Fibroblast of lung (primary cell): ENCODE data around the gene CCNO.

Source experiments
- EZH2 ChIP-seq: IDR thresholded peaks from 2 replicates; pipeline ENCODE4 v1.5.1; 2012; ENCODE audit warnings: low read length, control low read depth, mild to moderate bottlenecking; ENCODE audit errors: missing control alignments
- TF ChIP-seq, protein P1 (sequence below), 2 donors: IDR thresholded peaks in 1 of 2; conservative IDR thresholded peaks in 1 of 2; 1 replicate in 1 of 2; 2 replicates in 1 of 2; pipeline ENCODE4 v1.5.1; 2011 to 2012; ENCODE audit warnings: low read length in 2 of 2, control low read depth in 1 of 2, inconsistent platforms in 1 of 2, low read depth in 1 of 2, mild to moderate bottlenecking in 1 of 2

DNA sequence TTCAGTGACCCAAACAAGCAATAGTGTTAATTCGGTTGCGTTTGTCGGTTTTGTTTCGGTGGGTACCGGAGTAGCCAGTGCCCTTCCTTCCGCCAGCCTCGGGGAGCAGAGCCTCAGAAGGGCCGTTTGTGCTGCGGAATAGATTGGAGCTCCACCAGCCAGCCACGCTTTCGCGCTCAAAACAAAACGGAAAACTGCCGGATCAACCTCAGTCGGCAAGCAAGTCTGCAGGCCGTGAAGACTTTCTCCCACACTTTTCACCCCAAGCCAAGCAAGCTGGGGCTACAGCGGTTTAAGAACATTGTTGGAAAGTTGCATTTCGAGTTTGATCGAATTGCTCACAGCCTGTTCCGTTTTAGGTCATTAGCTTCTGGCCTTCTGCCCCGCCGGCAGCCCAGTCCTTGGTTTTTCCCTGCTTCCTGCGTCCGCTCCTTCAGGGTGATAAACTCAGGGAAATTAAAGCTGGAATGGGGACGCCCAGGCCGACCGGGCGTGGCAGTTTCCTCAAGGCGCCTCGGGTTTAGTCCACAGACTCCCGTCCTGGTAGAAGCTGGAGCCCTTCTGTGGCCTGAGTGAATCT lies 803 bp upstream of the CCNO start:
- TF ChIP-seq, protein P1, sequence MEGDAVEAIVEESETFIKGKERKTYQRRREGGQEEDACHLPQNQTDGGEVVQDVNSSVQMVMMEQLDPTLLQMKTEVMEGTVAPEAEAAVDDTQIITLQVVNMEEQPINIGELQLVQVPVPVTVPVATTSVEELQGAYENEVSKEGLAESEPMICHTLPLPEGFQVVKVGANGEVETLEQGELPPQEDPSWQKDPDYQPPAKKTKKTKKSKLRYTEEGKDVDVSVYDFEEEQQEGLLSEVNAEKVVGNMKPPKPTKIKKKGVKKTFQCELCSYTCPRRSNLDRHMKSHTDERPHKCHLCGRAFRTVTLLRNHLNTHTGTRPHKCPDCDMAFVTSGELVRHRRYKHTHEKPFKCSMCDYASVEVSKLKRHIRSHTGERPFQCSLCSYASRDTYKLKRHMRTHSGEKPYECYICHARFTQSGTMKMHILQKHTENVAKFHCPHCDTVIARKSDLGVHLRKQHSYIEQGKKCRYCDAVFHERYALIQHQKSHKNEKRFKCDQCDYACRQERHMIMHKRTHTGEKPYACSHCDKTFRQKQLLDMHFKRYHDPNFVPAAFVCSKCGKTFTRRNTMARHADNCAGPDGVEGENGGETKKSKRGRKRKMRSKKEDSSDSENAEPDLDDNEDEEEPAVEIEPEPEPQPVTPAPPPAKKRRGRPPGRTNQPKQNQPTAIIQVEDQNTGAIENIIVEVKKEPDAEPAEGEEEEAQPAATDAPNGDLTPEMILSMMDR (conservative IDR thresholded peaks at IDR 0.05 in 1 of 2, IDR thresholded peaks at IDR 0.05 in 1 of 2; ENCODE audit: low read depth in 1 of 2, low read length in 2 of 2) = no peak
- TF ChIP-seq EZH2 = peak; percentile 68
